Measurements from ENCODE around the gene BIRC3. TPM values are rescaled to one million over a fixed set of nuclear protein-coding genes. Genes with fewer than 3 reads are reported as not detected.

The BIRC3 gene
- total and polyA plus RNA-seq, 2 of the 8 experiments (the other 6 are each of a cell fraction or from before 2014, with no cell fraction given), result 0.08 to 0.20 TPM

GRCh38 chr11:102382384-102382783 is 65.1 kb downstream of the BIRC3 start:
- no peak overlapping the region for H3K9ac ChIP-seq (replicated peaks in 1 of 4; ENCODE audit: extremely low read depth in 1 of 4, low read depth in 3 of 4, low read length in 3 of 4)
- FAIRE-seq (no peak), DNase-seq (ENCODE audit: low read depth in 1 of 2, low spot score in 2 of 2) (no peak)
- no peak overlapping the region for H3K4me3 ChIP-seq (ENCODE audit: extremely low read depth in 1 of 4, insufficient read depth in 2 of 4, low read depth in 3 of 4, low read length in 4 of 4)
- no peaks in the 10 kb centered on the region for H3K79me2 ChIP-seq (ENCODE audit: control insufficient read depth in 1 of 2, insufficient read depth in 2 of 2, low read length in 2 of 2)
- no peak overlapping the region for H2BK20ac ChIP-seq (ENCODE audit: low read length)
- H3K36me3 ChIP-seq (ENCODE audit: control insufficient read depth in 2 of 4, insufficient read depth in 4 of 4, low read length in 3 of 4), result peaks cover 0 to 19% (median 4%) of the 10 kb centered on the region in 4 experiments; a peak in 3 of 8 replicates
- ChIA-PET POLR2A (ENCODE audit: partially characterized antibody) (interaction anchor here (0.6 to 0.8 kb wide), 2 partner anchors 40 to 178 kb away, joined by 4 to 5 read pairs; no protein-coding TSS in a partner anchor), CTCF (ENCODE audit: partially characterized antibody) (interaction anchor here (0.8 to 2.2 kb wide), 4 partner anchors 9 to 73 kb away, joined by 3 to 21 read pairs (median 4); no protein-coding TSS in a partner anchor)
- no peak overlapping the region for H4K91ac ChIP-seq (replicated peaks; ENCODE audit: insufficient read length, low read length)
- no peak overlapping the region for H3K27ac ChIP-seq (ENCODE audit: low read depth, low read length)
- H3K27me3 ChIP-seq (replicated peaks in 1 of 4; ENCODE audit: control insufficient read depth in 3 of 4, extremely low read depth in 1 of 4, insufficient read depth in 3 of 4, low read length in 3 of 4), result no peaks in the 10 kb centered on the region
- H4K5ac ChIP-seq (ENCODE audit: insufficient read length, low read depth, low read length), result no peak overlapping the region
- no peak overlapping the region for H3K56ac ChIP-seq (replicated peaks; ENCODE audit: insufficient read length, low read depth, low read length)
- no peak overlapping the region for H3K14ac ChIP-seq (ENCODE audit: insufficient read length)
- no peak overlapping the region for H2AFZ ChIP-seq (ENCODE audit: low read length)
- H3K4me2 ChIP-seq (ENCODE audit: insufficient read depth in 1 of 2, low read depth in 2 of 2, low read length in 2 of 2), result no peak overlapping the region
- no peak overlapping the region for H2AK5ac ChIP-seq (ENCODE audit: low read depth, low read length)
- no peaks in the 10 kb centered on the region for H3K9me3 ChIP-seq (ENCODE audit: insufficient read depth in 2 of 2, low read depth in 1 of 2, low read length in 1 of 2)
- no peaks in the 10 kb centered on the region for H3K23me2 ChIP-seq (ENCODE audit: low read depth, low read length)
- H3K23ac ChIP-seq (ENCODE audit: insufficient read length), result no peak overlapping the region
- H3K79me1 ChIP-seq (ENCODE audit: low read depth, low read length), result no peaks in the 10 kb centered on the region
- H2BK5ac ChIP-seq (ENCODE audit: low read depth, low read length), result no peak overlapping the region
- no peak overlapping the region for H2BK15ac ChIP-seq (ENCODE audit: low read length)
- no peaks in the 10 kb centered on the region for H4K20me1 ChIP-seq (replicated peaks in 1 of 2; ENCODE audit: control insufficient read depth in 1 of 2, insufficient read depth in 2 of 2, low read length in 2 of 2)
- no peak overlapping the region for H4K8ac ChIP-seq (ENCODE audit: extremely low read depth, insufficient read depth, low read length)
- no peaks in the 10 kb centered on the region for H3K4me1 ChIP-seq (replicated peaks in 1 of 4; ENCODE audit: control insufficient read depth in 3 of 4, insufficient read depth in 4 of 4, low read length in 3 of 4)
- H3K4ac ChIP-seq (replicated peaks; ENCODE audit: insufficient read length, low read depth, low read length), result no peak overlapping the region
- no peak overlapping the region for H3K18ac ChIP-seq (ENCODE audit: extremely low read depth, low read length)
- 74% methylated on average over 3 of the region's 3 CpGs; no CpG with 5 or more reads in 1 of the 2 experiments for WGBS, 2 experiments (ENCODE audit: extremely low coverage in 1 of 2, insufficient coverage in 1 of 2, insufficient read length in 1 of 2, insufficient replicate concordance in 2 of 2, low coverage in 1 of 2, low lambda C conversion rate in 2 of 2, missing lambda C conversion rate in 1 of 2)
- no peak overlapping the region for H2BK12ac ChIP-seq (ENCODE audit: low read depth, low read length)
- no peak overlapping the region for H2BK120ac ChIP-seq (replicated peaks; ENCODE audit: low read depth, low read length)
- TF ChIP-seq SUZ12 (IDR thresholded peaks at IDR 0.05; ENCODE audit: low read length) (no peak), RBBP5 (IDR thresholded peaks at IDR 0.05; ENCODE audit: borderline replicate concordance, low read depth, low read length) (no peak), SIRT6 (IDR thresholded peaks at IDR 0.05; ENCODE audit: low read length) (no peak), CBX8 (IDR thresholded peaks at IDR 0.05; ENCODE audit: borderline replicate concordance, low read depth, low read length) (no peak), SP1 (IDR thresholded peaks at IDR 0.05; ENCODE audit: low read depth, low read length) (no peak), CTCF (IDR thresholded peaks at IDR 0.05; ENCODE audit: control extremely low read depth in 1 of 3, insufficient read depth in 1 of 3, low read depth in 1 of 3, low read length in 3 of 3) (no peak), EP300 (IDR thresholded peaks at IDR 0.05; ENCODE audit: borderline replicate concordance in 1 of 2, low read depth in 2 of 2, low read length in 2 of 2) (no peak), MAFK (IDR thresholded peaks at IDR 0.05; ENCODE audit: low read depth, low read length) (no peak), CHD1 (IDR thresholded peaks at IDR 0.05; ENCODE audit: low read depth, low read length) (no peak), USF2 (IDR thresholded peaks at IDR 0.05; ENCODE audit: low read length) (no peak)
